Activated T-helper 1 cell treated with anti-CD3 and anti-CD28 coated beads, Interleukin-2, amount 50 U/mL, for 16 hours (primary cell): ENCODE results near the gene MINPP1.
"Not testable (repeated sequence)": the region's sequence is repeated elsewhere in the genome, so short reads cannot be mapped to it uniquely, and the experiment has no call there.

Source experiments
- DNase-seq, 2 donors: peaks; one replicate each; pipeline ENCODE4 v3.0.0-alpha.2; 2020; ENCODE audit warnings: low read depth in 1 of 2, low spot score in 1 of 2

Gene MINPP1

GRCh38 chr10:87504640-87505365 lies at the start of gene MINPP1:
Gene MINPP1 (plus strand): TSS chr10:87504893. CDS start chr10:87504916, 23 bp downstream.
- DNase-seq: peak; percentile 35 to 69

- not testable (repeated sequence) for DNase-seq
Measured at GRCh38 chr10:87456586-87457220, 48.0 kb upstream of the MINPP1 start.

GRCh38 chr10:87461751-87462150 lies 42.9 kb upstream of the MINPP1 start:
- DNase-seq: not testable (repeated sequence)

GRCh38 chr10:87466849-87467248 lies 37.8 kb upstream of the MINPP1 start:
- DNase-seq: not testable (repeated sequence)

- DNase-seq: not testable (repeated sequence)
Measured at GRCh38 chr10:87488733-87489132, 16.0 kb upstream of the MINPP1 start.

GRCh38 chr10:87490285-87490684 lies 14.4 kb upstream of the MINPP1 start:
- DNase-seq: not testable (repeated sequence)

GRCh38 chr10:87492450-87492849 lies 12.2 kb upstream of the MINPP1 start:
- not testable (repeated sequence) for DNase-seq

GRCh38 chr10:87495446-87495845 lies 9.2 kb upstream of the MINPP1 start:
- DNase-seq: not testable (repeated sequence)

GRCh38 chr10:87497386-87497785 lies 7.3 kb upstream of the MINPP1 start:
- not testable (repeated sequence) for DNase-seq

- not testable (repeated sequence) for DNase-seq
Measured at GRCh38 chr10:87498106-87498789, 6.4 kb upstream of the MINPP1 start.

GRCh38 chr10:87500646-87501048 lies 4.0 kb upstream of the MINPP1 start:
- DNase-seq: no peak

- DNase-seq: no peak
Measured at GRCh38 chr10:87503401-87503800, 1.3 kb upstream of the MINPP1 start.

- DNase-seq: no peak
Measured at GRCh38 chr10:87503886-87504285, 807 bp upstream of the MINPP1 start.

- DNase-seq: no peak
Measured at GRCh38 chr10:87504307-87504639, 420 bp upstream of the MINPP1 start.

GRCh38 chr10:87505366-87506111 lies 846 bp downstream of the MINPP1 start:
- DNase-seq: peak; percentile 5 to 6

GRCh38 chr10:87506956-87507355 lies 2.3 kb downstream of the MINPP1 start:
- DNase-seq: no peak

- DNase-seq: no peak
Measured at GRCh38 chr10:87507879-87508483, 3.3 kb downstream of the MINPP1 start.

- no peak for DNase-seq
Measured at GRCh38 chr10:87508837-87509236, 4.1 kb downstream of the MINPP1 start.

- DNase-seq: no peak
Measured at GRCh38 chr10:87510025-87510424, 5.3 kb downstream of the MINPP1 start.

- DNase-seq: no peak
Measured at GRCh38 chr10:87511526-87511925, 6.8 kb downstream of the MINPP1 start.

GRCh38 chr10:87518937-87519336 lies 14.2 kb downstream of the MINPP1 start:
- no peak for DNase-seq
